Erythroblast (primary cell): Measurements from ENCODE around the gene ODR4.
"Not testable (repeated sequence)": the region's sequence is repeated elsewhere in the genome, so short reads cannot be mapped to it uniquely, and the experiment has no call there.

Experiments used
- DNase-seq, 2 experiments: peaks; one replicate each; lab custom pipeline; 2025; lab: John Stamatoyannopoulos, UW
- GATA1 ChIP-seq: IDR thresholded peaks from 2 replicates; pipeline ENCODE4 v1.6.1; 2011; ENCODE audit warnings: low read depth, mild to moderate bottlenecking, control low read depth, low read length, moderate library complexity
- POLR2A ChIP-seq: IDR thresholded peaks from 2 replicates; pipeline ENCODE4 v1.6.1; 2011; ENCODE audit warnings: mild to moderate bottlenecking, low read length

The ODR4 gene

GRCh38 chr1:186443638-186444037 lies 68.0 kb downstream of the ODR4 start:
- no peak for DNase-seq
- no peak for TF ChIP-seq POLR2A
- no peak for TF ChIP-seq GATA1

GRCh38 chr1:186446152-186446551 lies 70.5 kb downstream of the ODR4 start:
- DNase-seq = no peak
- no peak for TF ChIP-seq GATA1

DNA sequence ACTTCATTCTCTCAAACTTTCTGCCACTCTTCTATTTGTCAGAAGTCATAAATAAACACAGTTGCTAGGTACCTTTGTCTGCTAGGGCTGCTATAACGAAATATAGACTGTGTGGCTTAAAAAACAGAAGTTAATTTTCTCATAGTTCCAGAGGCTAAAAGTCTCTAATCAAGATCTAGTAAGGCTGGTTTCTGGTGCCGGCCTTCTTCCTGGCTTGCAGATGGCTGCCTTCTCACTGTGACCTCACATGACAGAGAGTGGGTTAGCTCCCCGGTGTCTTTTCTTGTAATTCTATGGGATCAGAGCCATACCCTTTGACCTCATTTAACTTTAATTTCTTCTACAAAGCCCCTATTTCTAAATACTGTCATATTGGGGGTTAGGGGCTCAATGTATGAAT lies 79.3 kb downstream of the ODR4 start:
- DNase-seq = peak in 1 of 2 experiments; percentile 10
- TF ChIP-seq GATA1 (no peak), POLR2A (no peak)

- no peak for TF ChIP-seq GATA1
- no peak for TF ChIP-seq POLR2A
- DNase-seq = no peak
Measured at GRCh38 chr1:186456729-186457255, 81.2 kb downstream of the ODR4 start.

DNA sequence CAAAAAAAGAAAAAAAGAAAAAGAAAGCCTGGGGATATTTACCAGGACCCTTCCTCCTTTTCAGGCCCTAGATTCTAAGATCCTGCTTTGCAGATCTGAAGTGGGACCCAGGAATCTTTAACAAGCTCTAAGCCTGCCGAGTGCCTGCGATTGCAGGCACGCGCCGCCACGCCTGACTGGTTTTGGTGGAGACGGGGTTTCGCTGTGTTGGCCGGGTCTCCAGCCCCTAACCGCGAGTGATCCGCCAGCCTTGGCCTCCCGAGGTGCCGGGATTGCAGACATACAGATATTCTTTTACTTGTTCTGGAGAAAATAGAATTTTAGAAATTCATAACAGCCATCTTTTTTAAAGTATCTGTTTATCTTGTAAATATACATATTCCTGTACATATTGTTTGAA lies 83.5 kb downstream of the ODR4 start:
- DNase-seq = not testable (repeated sequence)

DNA sequence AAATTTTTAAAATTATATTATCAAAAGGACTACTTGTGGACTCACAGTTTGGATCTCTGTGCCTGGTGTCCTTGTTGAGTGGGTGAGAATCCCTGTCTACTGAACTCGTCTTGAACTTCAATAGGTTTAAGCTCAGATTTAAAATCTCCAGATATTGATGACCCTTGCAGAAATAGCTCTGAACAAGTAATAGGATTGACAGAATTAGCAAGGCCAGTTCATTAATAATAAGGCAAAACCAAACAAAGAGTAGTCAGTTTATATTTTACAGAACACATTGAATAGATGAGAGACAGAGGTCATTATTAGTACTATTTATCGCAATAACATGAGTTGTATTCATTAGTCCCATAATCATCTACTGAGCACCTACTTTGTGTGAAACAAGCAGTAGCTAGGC lies 85.4 kb downstream of the ODR4 start, which contains the start of gene PDC:
Gene PDC, minus strand, starts transcription at position 101 of the 400 bp plus-strand sequence. CDS start 11,655 bp downstream, outside the sequence.
- no peak for TF ChIP-seq POLR2A
- no peak for TF ChIP-seq GATA1
- no peak for DNase-seq

DNA sequence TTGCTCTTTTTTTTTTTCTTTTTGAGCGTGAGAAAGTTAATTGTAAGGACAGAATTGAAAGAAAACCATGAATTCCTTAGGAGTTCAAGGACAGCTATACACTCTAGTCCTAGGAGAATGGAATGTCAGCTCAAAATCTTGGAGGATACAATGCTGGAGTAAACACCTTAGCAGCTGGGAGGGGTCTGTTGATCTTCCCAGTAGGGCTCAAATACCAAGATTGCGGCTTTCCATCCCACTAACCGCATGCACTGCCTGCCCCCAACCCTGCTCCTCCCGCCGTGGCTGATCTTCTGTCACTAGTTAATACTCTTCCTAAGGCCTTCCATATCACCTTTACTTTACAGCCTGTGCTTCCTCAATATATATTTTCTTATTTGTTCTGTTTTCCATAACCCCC lies 87.9 kb downstream of the ODR4 start:
- no peak for DNase-seq
- no peak for TF ChIP-seq GATA1
- TF ChIP-seq POLR2A = no peak

- peak in 1 of 2 experiments; percentile 36 for DNase-seq
- no peak for TF ChIP-seq POLR2A
- no peak for TF ChIP-seq GATA1
Measured at GRCh38 chr1:186463926-186464325, 88.3 kb downstream of the ODR4 start.

- not testable (repeated sequence) for DNase-seq
Measured at GRCh38 chr1:186465491-186465890, 89.9 kb downstream of the ODR4 start.

DNA sequence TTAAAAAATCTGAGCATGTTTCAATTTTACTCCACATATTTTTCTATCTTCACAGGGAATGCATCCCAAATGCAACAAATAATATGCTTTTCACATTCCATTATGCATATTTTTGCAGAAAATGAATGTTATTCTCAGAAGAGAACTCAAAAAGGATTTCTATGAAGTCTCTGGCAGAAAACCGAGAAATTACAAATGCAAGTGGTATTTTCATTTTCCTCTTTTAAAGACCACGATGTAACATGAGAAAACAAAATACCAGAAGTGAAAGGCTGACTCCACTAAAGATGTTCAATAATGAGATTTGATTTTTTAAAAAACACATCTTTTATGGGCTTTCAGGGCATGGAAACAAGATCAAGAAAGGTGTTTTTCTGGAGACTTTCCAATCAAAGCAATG lies 90.3 kb downstream of the ODR4 start:
- no peak for TF ChIP-seq GATA1
- no peak for TF ChIP-seq POLR2A
- no peak for DNase-seq
